GM18907 (cell line): ENCODE results near the gene HHATL.
"Not testable (repeated sequence)": the region's sequence is repeated elsewhere in the genome, so short reads cannot be mapped to it uniquely, and the experiment has no call there.

Experiments used
- ATAC-seq: cut with Tn5 transposase; IDR thresholded peaks from one replicate; pipeline ENCODE4 v1.9.1; 2021; ENCODE audit warnings: mild to moderate bottlenecking, moderate library complexity; ENCODE audit not compliant: unreplicated experiment

Gene HHATL

DNA sequence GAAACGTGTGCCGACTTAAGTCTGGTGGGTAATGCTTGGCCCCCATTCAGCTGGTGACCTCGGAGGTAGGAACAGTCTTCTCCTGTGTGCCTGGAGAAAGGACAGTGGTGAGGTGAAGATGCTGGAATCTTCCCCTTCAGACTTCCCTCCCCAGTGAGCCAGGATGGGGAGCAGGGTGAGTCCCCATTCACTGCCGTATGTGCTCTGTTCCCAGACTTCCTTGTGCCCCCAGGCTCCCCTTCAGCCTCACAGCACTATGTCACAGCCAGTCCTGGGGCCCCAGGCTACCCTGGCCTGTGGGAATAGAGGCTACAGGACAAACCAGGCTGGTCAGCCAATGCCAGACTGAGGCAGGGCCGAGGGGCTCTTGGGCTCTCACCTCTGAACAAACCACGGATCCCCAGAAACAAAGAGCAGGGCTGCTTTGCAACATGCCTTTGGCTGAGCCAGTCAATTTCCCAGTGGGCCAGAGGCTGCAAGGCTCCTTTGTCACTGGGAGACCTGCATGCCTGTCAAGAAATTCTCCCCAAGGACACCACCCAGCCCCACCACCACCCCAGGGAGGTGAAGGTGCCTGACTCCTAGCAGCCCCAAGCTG lies 31.8 kb upstream of the HHATL start:
- no peak for ATAC-seq

DNA sequence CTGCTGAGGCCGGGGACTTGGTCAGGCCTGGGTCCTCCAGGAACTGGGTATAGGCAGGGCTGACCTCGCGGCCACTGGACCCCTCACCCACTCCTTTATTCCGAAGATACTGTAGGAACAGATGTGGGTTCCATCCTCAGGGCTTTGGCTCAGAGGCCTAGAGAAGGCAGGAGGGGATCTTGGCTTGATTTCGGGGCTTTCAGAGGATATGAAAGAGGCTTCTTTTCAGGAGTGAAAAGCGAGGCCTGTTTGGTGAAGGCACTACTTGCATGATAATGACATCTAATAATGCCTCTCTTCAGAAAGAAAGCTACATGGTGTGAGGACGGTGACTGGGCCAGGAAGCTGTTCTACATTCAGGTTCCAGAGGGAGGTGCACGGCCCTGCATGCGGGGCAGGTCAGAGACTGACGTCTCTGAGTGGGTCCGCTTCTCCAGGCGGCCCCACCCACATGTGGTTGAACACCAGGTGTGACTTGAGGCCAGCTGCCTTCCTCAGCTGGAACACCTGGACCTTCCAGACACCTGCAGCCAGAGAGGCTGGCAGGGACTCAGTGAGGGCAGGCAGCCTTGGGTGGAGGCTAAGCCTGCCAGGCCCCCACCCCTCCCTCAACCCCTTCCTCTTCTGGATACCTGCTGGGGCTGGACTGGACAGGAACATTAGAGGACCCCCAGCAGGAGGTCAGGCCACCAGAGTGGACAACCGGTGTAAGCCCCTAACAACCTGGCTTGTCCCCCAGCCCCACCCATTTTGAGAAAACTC lies 31.1 kb upstream of the HHATL start:
- no peak for ATAC-seq

DNA sequence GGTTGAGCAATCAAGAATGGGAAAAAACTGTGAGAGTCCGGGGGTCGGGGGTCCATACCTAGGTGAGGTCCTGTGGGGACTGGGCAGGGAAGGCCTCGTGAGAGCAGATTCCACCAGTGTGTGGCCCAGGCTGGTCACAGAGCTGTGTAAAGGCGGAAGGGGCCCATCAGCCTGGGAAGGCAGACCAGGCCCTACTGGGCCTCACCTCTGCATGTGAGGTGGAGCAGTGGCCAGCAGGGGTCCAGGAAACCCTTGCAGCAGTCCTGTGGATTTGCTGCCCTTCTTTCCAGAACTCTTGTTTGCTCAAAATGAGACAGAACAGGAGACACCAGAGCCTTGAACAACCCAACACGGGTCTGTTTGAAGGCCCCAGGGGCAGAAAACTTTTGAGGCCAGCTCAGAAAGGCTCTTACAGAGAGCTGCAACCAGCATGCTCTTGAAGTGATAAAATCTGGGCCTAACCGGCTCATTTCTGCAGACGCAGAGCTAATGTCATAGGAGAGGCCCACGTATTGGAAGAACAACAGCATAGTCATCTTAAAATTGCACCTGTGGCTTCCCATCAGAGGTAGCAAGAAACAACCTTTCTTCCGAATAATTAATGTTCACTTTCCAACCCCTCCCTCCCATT lies 30.3 kb upstream of the HHATL start:
- no peak for ATAC-seq

DNA sequence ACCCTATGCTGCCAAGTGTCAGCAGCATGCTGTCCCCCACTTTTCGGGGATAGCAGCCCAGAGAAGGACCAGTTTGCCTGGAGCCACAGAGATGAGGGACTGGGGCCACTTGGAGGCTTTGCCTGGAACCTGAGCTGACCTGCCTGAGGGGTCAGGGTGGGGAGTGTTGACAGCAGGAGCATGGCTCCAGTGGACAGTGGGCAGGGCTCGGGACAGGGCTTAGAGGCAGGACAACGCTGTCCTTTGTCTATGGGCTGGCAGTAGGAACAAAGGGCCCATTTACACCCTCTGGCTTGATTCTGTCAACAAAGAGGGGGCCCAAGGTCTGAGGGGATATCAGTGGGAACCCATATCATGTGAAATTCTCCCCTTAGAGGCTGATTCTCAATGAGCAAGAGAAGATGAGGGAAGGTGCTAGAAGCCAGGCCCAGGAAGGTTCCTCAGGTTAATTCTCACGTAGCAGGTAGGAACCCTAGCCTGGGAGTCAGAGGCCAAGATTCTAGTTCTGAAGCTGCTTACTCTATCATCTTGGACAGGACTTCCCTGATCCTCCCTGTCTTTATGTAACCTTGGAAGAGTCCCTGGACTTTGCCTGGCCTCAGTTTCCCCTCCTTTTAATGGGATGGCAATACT lies 29.7 kb upstream of the HHATL start:
- ATAC-seq: no peak

DNA sequence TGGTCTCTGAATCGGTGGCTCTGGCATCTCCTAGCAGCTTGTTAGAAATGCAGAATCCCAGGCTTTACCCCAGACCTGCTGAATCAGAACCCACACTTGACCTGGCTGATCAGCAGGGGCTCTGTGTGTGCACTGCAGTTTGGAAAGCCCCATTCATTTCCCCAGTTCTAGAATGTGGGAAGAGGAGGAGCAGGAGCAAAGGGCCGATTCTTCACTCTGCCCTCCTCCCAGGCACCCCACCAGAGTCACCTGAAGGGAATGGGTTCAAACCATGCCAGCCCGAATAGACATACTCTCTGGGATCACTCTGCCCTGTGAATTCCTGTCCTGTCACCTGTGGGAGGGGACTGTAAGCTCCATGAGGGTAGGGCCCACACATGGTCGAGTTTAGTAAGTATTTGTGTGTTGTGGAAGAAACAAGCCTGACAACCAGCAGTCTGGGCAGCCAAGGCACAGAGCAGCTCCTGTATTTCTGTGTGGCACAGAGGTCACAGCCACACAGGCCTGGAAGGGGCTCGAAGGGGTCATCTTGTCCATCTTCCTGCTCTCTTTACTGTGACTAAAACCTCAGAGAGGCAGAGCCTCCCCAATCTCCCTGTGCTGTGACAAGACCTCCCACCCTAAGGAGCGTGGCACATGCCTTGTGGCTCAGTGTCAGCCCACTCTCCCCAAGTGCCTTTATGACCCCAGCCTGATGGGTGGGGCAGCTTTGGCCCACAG lies 29.0 kb upstream of the HHATL start:
- ATAC-seq: no peak

DNA sequence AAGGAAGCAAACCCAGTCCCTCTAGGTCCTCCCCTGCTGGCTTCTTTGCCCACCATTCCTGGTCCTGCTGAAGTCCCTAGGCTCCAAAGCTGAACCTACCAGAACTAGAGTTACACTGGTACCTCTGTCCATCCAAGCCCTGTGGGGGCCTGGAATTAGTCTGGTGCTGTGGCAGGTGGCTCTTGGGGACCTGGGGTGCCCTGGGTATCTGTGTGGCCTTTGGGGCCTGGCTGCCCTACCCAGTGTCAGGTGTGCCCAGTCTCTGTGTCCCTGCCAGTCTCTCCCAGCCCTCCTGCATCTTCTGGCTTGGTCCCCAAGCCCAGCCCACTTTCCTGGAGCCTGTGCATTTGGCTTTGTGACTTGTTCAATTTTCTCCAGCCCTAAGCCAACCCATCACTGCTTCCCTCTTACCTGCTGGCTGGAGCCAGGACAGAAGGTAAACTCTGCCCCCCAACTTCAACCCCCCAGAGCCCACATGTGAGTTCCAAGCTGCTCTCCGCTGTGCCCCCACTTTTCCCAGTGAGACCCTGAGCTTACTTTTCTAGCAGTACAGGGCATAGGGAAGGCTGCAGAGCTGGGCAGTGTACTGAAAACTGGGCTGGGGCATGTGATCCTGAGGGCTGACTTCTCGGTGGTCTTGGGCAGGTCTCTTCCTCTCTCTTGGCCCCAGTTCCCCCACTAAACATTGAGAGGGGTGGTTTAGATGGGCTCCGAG lies 28.3 kb upstream of the HHATL start:
- no peak for ATAC-seq

DNA sequence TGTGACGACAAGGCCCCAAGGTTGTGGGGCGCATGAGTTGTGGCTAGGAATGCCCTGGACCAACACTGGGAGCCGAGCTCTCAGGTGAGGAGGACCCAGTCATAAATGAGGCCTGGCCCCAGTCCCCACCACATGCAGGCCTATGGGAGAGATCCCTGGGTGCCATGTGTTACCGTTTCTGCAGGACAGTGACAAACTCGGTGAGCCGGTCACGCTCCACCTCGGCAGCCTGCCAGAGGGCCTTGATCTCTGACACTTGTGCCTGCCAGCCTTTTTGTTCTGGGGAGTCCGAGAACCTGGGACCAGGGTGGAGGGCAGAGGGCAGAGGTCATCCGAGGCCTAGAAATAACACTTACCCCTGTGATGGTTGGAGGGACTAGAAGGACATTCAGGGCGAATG lies 27.7 kb upstream of the HHATL start:
- no peak for ATAC-seq

DNA sequence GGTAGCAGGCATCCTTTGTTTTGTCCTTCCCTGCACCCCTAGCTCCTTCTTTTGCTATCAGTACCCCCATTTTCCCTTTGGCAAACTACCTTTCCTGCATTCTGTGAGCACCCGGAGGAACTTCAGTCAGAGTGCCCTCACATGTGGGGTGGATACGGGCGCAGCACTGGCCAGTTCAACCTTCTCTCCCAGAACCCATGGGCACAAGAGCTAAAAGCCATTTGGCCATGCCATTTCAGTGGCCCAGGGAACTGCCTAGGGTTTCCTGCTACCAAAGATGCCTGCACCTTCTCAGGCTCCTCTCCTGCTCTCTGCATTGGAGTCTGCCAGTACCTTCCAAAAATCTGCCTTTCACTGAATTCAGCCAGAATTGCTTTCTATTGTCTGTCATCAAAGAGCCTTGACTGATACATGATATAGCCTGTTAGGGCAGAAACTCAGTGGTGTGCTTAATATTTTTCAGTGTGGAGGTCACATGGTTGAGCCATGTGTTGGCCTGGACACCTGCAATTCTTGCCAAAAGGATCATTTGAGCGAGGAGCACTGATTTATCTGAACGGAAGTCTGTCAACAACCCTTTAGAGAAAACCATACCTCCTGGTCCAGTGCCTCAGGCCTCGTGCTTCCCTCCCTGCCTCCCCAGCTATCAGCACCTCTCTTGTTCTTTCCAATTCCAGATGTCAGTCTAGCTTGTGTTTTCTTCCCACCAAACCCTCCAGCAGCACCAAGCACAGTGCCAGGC lies 27.0 kb upstream of the HHATL start:
- no peak for ATAC-seq

DNA sequence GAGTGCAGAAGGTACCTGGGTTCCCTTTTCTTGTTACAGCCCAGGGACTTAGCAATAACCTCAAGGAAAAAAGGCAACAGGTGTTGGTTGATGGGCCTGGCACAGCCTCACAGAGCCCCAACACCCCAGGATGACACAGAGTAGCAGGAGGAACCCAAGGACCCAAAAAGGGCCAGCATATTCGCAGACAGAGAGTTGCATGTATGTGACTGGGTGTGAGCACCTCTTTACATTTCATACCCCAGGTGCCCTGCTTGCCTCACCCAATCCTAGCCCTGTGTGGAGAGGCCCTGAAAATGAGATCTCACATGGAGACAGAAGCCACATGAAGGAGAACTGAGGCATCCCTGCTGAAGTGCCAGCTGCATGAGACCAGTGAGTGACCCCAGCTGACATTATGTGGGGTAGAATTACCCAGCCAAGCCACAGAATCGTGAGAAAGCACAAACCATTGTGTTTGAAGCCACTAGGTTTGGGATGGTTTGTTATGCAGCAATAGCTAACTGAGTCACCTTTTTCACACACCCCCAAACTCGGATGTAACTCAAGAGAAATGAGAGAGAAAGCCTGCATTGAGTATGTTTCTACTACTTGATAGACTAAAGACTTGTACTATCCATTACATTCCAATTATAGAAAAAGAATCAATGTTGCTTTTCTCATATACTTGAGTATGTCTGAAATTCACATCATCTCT lies 26.2 kb upstream of the HHATL start:
- ATAC-seq: no peak

DNA sequence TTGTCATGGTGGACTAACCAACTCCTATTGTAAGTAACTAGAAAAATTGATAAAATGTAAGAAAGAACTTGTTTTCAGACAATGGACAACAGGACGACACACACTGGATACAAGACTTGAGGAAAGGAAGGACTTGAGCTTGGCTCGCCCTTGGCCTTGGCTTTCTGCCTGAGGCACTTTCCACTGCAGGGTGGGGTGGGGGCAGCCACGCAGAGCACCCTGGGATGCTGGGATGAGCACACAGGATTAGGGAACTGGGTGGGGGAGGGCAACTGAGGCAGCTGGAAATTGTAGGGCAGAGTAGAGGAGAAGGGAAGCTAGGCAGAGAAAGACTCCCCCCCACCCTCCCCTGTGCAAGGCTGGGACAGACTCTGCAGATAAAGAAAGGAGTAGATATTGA lies 25.5 kb upstream of the HHATL start:
- no peak for ATAC-seq

DNA sequence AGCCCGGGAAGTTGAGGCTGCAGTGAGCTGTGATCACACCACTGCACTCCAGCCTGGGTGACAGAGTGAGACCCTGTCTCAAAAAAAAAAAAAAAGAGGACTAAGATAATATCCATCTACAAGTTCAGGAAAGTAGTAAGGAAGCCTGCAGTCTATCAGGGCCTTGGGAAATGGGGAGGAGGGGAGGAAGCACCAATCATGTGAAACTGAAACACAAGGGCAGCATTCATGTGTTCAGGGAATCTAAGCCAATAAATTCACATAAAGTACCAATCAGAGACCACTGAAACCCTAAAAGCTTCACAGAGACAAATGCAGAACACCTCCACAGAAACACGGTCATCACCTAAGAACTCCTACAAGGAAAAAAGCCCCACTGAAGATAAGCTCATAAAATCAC lies 22.9 kb upstream of the HHATL start:
- ATAC-seq: no peak

DNA sequence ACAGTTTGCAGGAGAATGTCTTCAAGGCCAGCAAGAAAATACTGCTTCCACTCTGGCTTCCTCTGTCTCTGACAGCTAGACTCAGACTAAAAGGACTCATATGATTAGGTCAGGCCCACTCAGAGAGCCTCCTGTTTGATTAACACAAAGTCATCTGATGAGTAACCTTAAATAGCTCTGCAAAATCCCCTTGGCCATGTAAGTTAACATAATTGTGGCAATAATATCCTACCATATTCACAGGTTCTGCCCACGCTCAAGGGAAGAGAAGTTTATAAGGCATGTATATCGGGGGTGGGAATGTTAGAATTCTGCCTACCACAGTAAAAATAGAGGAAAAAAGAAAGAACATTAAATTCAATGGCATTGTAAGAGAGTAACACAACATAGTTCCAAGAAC lies 20.6 kb upstream of the HHATL start:
- no peak for ATAC-seq

DNA sequence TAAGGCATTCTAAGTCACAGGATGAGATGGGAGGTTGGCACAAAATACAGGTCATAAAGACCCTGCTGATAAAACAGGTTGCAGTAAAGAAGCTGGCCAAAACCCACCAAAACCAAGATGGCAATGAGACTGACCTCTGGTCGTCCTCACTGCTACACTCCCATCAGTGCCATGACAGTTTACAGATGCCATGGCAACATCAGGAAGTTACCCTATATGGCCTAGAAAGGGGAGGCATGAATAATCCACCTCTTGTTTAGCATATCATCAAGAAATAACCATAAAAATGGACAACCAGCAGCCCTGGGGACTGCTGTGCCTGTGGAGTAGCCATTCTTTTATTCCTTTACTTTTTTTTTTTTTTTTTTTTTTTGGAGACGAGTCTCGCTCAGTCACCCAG lies 19.8 kb upstream of the HHATL start:
- not testable (repeated sequence) for ATAC-seq

DNA sequence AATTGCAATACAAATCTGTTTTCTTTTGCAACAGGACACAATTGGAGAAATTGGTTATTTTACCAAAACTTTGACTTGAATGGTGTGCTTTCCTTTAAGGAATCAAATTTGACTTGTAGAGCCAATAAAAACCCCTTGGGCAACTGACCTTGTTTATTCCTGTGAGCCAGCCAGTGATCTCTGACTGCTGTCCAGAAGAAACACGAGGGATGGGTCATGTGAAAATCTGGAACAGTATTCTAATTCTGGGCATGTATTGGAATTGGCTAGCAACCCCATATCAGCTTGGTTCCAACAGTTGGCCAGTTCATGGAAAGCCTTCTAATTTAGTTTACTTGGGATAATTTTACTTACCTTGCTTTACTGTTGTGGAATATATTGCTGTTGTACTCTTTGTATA lies 19.1 kb upstream of the HHATL start:
- ATAC-seq: no peak

DNA sequence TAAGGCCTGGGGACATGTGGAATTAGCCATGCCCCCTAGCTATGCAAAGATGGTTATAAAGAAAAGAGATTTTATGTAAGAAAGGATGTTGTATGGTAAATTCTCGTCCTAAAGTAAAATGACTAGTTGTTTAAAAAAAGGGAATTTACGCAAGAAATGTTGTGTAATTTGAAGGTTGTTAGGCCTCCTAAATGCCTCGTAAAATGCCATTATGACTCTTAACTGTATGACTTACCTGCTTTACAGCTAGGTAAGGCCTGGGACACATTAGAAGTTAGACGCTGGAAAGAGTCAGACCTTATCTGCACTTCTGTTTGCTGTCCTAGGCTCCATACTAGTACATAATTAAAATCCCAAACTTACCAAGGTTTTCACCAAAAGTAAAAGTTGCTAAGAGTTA lies 17.5 kb upstream of the HHATL start:
- ATAC-seq: no peak

DNA sequence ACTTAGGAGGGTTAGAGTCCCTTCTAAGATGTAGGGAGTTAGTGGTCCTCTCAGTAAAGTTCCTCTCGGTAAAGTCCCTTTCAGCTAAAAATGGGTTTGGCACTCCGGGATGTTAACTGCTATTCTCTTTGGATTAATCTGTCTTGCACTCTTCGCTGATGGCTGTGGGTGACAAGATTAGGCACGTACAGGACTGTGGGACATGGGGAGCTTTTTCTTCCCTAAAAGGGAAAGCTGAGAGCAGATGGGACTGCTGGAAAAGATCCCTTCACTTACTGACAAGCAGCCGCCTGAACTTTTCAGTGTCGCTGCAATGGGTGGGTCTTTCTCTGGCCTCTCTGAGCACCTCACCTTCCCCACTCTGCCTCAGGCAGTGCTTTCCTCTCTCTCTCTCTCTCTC lies 16.4 kb upstream of the HHATL start:
- no peak for ATAC-seq

DNA sequence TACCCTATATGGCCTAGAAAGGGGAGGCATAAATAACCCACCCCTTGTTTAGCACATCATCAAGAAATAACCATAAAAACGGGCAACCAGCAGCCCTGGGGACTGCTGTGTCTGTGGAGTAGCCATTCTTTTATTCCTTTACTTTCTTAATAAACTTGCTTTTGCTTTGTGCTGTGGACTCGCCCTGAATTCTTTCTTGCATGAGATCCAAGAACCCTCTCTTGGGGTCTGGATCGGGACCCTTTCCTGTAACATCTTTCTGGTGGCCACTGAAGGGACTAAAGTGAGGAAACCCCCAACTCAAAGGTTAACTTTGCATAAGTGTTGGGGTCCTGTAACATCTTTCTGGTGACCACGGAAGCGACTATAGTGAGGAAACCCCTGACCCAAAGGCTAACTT lies 15.7 kb upstream of the HHATL start:
- no peak for ATAC-seq

DNA sequence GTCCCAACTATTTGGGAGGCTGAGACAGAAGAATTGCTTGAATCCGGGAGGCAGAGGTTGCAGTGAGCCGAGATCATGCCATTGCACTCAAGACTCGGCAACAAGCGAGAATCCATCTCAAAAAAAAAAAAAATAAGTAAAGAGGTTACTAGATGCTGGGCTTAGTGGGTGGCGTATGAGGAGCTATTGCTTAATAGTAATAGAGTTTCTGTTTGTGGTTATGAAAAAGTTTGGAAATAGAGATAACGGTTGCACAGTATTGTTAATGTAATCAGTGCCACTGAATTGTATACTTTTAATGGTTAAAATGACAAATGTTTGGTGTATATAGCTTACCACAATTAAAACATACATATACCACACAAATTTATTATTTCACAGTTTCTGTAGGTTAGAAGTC lies 14.7 kb upstream of the HHATL start:
- no peak for ATAC-seq

DNA sequence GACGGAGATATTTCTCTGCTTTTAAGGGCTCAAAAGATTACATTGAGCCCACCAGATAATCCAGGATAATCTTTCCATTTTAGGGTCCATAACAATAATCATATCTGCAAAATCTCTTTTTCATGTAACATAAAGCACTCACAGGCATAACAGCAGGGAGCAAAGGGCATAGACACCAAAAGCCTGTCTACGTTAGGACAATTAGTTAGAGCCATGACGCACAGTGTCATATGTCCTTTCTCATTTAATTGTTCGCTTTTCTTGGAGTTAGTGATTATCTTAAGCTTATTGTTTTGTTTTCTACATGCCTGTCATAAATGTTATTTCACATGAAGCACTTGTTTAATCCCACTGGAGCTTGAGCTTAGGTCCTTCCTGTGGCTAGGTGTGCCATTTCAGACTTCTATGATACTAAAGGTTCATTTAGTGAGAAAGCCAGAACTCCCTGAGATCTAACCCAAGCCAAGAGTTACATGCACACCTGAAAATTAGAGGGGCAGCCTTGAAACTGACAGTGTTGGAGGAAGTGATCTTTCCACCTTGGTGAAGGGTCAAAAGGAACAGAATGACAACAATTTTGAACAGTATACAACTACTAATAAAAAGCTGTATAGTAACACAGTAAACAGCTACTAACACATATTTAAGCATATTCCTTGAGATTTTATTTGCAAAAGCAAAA lies 11.7 kb upstream of the HHATL start:
- no peak for ATAC-seq
